Aorta (tissue), 5 donors: ENCODE measurements around the gene PDE10A. TPM values are rescaled to one million over a fixed set of nuclear protein-coding genes. Genes with fewer than 3 reads are reported as not detected.
"Not testable (repeated sequence)": the region's sequence is repeated elsewhere in the genome, so short reads cannot be mapped to it uniquely, and the experiment has no call there.

Experiments
- ATAC-seq: fragments of 200-7000 bp; cut with Tn5 transposase; one replicate; pipeline ENCODE4 v1.9.1; 2022; ENCODE audit warnings: moderate library complexity; ENCODE audit not compliant: low FRiP score
- DNase-seq, 2 donors: peaks; one replicate each; pipeline ENCODE4 v3.0.0-alpha.2; 2020
- H3K27ac ChIP-seq, 2 donors: one replicate each; pipeline ENCODE4 v1.5.1; 2013; ENCODE audit warnings: low read length in 2 of 2, mild to moderate bottlenecking in 2 of 2, moderate library complexity in 2 of 2, control low read depth in 1 of 2, inconsistent platforms in 1 of 2, low read depth in 1 of 2
- H3K27me3 ChIP-seq, 2 donors: one replicate each; pipeline ENCODE4 v1.6.1; 2013; ENCODE audit warnings: control low read depth in 1 of 2, low read length in 1 of 2, mild to moderate bottlenecking in 1 of 2, moderate library complexity in 1 of 2; ENCODE audit not compliant: insufficient read depth in 2 of 2, control insufficient read depth in 1 of 2
- H3K36me3 ChIP-seq, 2 donors: one replicate each; pipeline ENCODE4 v1.6.1; 2013; ENCODE audit warnings: control low read depth in 1 of 2, low read length in 1 of 2, mild to moderate bottlenecking in 1 of 2; ENCODE audit not compliant: insufficient read depth in 2 of 2, control insufficient read depth in 1 of 2
- H3K4me1 ChIP-seq, 2 donors: one replicate each; pipeline ENCODE4 v1.6.1; 2013; ENCODE audit warnings: low read length in 2 of 2, control low read depth in 1 of 2, mild to moderate bottlenecking in 1 of 2, moderate library complexity in 1 of 2; ENCODE audit not compliant: insufficient read depth in 2 of 2, control insufficient read depth in 1 of 2
- H3K4me3 ChIP-seq, 2 donors: one replicate each; pipeline ENCODE4 v1.5.1; 2013; ENCODE audit warnings: low read length in 2 of 2, control low read depth in 1 of 2, mild to moderate bottlenecking in 1 of 2
- H3K9me3 ChIP-seq: one replicate; pipeline ENCODE4 v1.6.1; 2013; ENCODE audit warnings: mild to moderate bottlenecking, low read length; ENCODE audit not compliant: control insufficient read depth
- WGBS, 2 donors: extraction: QIAGEN DNeasy Blood & Tissue Kit; methylation state at CpG; one replicate each; pipeline ENCODE4 v1.1.7; 2013; 5-methylcytosine and 5-hydroxymethylcytosine counted together
- intact Hi-C, 2 donors: fragments of 100-400 bp; cut with DNase I; formaldehyde crosslinking; loops; one replicate each; pipeline versions ENCODE4 v1.14.2 to v1.15.0; 2022
- polyA plus RNA-seq, 2 donors: library from polyadenylated mRNA; stranded (reverse); fragments of 200-250 nt; gene quantifications; one replicate each; pipeline ENCODE4 v1.2.3, GENCODE V29; 2013
- total RNA-seq, 2 donors: library from RNA; stranded (reverse); fragmentation: NEBNext Ultra II Directional; extraction: Animal tissue kit (Norgen Biotek cat#: 25700); gene quantifications; one replicate each; pipeline ENCODE4 v1.2.1, GENCODE V29; 2021
- donor health status: healthy with polysubstance abuse.
- donor health status: Bipolar disorder and iron deficiency.
- donor health status: DM: no; HTN: no; CAD: no.
- donor health status: DM: no; HTN: no; CAD: no.
- donor health status: DM: yes; HTN: yes; CAD: no.

PDE10A gene
- total and polyA plus RNA-seq, 4 donors, result 0.75 to 17.1 (median 6.2) TPM

GRCh38 chr6:165602291-165602690 is 60.8 kb downstream of the PDE10A start:
- Histone ChIP-seq H3K4me1 (no peaks in the 10 kb centered on the region), H3K36me3 (no peaks in the 10 kb centered on the region), H3K27ac (no peak overlapping the region), H3K27me3 (no peaks in the 10 kb centered on the region), H3K9me3 (no peaks in the 10 kb centered on the region), H3K4me3 (no peak overlapping the region)
- DNase-seq (no peak), ATAC-seq (no peak)
- intact Hi-C loops, result no loop called here
- 96 to 97% methylated on average over 6 of the region's 6 CpGs for WGBS, 2 donors

- Histone ChIP-seq H3K4me1 (no peaks in the 10 kb centered on the region), H3K36me3 (no peaks in the 10 kb centered on the region), H3K27ac (no peak overlapping the region), H3K9me3 (no peaks in the 10 kb centered on the region), H3K4me3 (no peak overlapping the region), H3K27me3 (no peaks in the 10 kb centered on the region)
- 72 to 80% methylated on average over 4 of the region's 4 CpGs for WGBS, 2 donors
- intact Hi-C loops, result no loop called here
- no peak for ATAC-seq
- DNase-seq, result no peak
Observed at GRCh38 chr6:165600606-165601005, 62.4 kb downstream of the PDE10A start.

DNA sequence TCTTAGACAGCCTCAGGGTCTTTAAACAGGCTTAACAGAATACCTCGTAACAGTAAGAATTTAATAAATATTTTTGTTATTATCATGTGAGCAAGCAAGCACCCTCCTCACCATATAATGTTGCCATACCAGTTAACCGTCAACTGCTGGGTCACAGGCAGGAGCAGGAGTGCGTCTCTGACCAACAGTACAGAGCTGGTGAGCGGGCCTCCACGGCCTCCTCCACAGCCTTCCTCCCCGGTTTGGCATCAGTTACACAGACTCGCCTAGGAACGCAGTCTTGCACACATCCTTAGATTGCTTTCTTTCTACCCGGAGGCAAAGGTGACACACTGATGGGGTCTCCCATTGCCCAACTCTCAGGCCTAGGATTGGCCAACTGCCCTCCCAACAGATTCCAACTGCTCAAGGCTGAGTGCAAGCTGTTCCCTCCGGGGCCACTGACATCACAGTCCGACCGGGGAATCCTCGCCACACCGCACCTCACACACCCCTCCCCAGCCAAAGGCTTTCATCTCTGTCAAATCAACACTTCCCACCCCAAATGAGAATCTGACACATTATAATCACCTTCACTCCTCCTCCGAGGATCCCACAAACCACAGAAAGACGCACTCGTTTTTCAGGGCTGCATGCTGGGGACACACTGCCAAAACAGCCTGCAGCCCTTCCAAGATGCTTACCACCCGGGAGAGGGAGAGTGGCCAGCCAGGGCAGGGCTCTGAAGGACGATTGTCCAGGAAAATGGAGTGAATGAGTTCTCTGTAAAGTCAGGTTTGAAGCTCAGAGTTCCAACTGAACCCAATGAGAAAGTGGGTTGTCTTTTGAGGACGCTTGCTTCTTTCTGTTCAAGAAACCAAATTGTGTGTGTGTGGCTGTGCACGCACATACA is 63.2 kb downstream of the PDE10A start:
- DNase-seq, result no peak
- no peaks in the 10 kb centered on the region for H3K36me3 ChIP-seq
- intact Hi-C loops, result no loop called here
- H3K9me3 ChIP-seq, result no peaks in the 10 kb centered on the region
- H3K27ac ChIP-seq, result no peak overlapping the region
- no peaks in the 10 kb centered on the region for H3K27me3 ChIP-seq
- no peak for ATAC-seq
- H3K4me1 ChIP-seq, result no peaks in the 10 kb centered on the region
- H3K4me3 ChIP-seq, result no peak overlapping the region
- WGBS, 2 donors, result 86% methylated on average over 21 of the region's 21 CpGs

DNA sequence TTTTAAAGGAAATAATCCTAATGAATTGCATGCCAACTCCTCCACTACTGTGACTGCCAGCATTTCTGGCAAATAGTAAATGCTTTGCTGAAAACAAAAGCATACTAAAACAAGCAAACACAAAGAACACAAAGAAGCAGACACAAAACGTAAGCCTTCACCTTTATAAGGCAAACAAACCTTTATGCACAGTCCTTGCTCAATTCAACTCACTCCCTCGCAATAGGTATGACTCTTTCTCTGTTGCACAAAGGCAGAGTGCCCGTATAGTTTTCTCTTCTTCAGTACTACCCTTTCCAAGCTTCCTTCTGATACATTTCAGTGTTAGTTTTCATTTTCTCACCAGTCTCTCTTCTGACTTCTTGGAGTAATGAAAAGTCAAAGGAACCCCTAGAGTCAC is 63.9 kb downstream of the PDE10A start:
- Histone ChIP-seq H3K27me3 (no peaks in the 10 kb centered on the region), H3K36me3 (no peaks in the 10 kb centered on the region), H3K27ac (no peak overlapping the region), H3K4me3 (no peak overlapping the region), H3K4me1 (no peaks in the 10 kb centered on the region), H3K9me3 (no peaks in the 10 kb centered on the region)
- DNase-seq (no peak), ATAC-seq (no peak)
- intact Hi-C loops, result no loop called here
- WGBS, 2 donors, result 87 to 90% methylated on average over 3 of the region's 3 CpGs

- no peak for ATAC-seq
- no peaks in the 10 kb centered on the region for H3K36me3 ChIP-seq
- H3K27me3 ChIP-seq, result no peaks in the 10 kb centered on the region
- H3K9me3 ChIP-seq, result no peaks in the 10 kb centered on the region
- H3K27ac ChIP-seq, result no peak overlapping the region
- H3K4me3 ChIP-seq, result no peak overlapping the region
- DNase-seq, result no peak
- H3K4me1 ChIP-seq, result no peaks in the 10 kb centered on the region
- intact Hi-C loops, result no loop called here
- 91 to 93% methylated on average over 3 of the region's 3 CpGs for WGBS, 2 donors
Observed at GRCh38 chr6:165597821-165598220, 65.2 kb downstream of the PDE10A start.

DNA sequence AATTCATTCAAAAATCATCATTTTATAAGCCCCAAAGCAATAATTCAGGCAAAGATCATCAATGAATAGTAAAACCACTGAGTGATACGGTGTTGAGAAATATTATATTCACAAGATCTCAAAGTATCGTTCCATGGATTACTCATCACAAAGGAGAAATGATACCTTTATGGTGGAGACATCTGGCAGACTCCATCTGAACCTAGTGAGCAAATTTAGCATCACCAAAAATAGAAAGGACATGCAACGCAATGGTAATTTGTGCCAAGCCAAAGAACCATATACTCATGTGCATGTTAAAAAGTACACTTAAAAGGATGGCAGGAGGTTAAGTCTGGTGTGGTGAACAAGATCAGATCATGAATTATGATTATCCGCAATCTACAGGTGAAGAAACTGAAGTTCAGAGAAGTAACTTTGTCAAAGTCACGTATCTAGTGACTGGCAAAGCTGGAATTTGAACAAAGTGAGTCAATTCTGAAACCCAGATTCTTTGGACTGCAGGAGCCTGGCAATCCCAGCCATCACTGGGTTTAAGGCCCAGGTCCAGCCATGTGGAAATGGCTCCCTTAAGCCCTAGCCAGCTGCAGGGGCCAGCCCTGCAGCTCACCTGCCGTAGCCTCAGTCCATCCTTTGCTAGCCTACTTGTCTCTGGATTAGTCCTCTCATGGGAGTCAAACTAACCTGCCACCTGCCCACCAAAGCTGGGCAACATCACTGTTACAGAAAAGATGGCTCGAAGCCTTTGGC is 68.3 kb downstream of the PDE10A start:
- WGBS, 2 donors, result 74 to 75% methylated on average over 7 of the region's 7 CpGs
- H3K4me1 ChIP-seq, result no peaks in the 10 kb centered on the region
- no peaks in the 10 kb centered on the region for H3K36me3 ChIP-seq
- DNase-seq (no peak), ATAC-seq (no peak)
- H3K27ac ChIP-seq, result no peak overlapping the region
- no peaks in the 10 kb centered on the region for H3K9me3 ChIP-seq
- intact Hi-C loops, result no loop called here
- no peak overlapping the region for H3K4me3 ChIP-seq
- no peaks in the 10 kb centered on the region for H3K27me3 ChIP-seq

GRCh38 chr6:165592947-165593346 is 70.1 kb downstream of the PDE10A start:
- H3K27me3 ChIP-seq, DNase-seq, H3K4me1 ChIP-seq, H3K36me3 ChIP-seq, H3K27ac ChIP-seq, H3K9me3 ChIP-seq, ATAC-seq, intact Hi-C loops, H3K4me3 ChIP-seq: not testable (repeated sequence)
- WGBS, 2 donors, result 96 to 100% methylated on average over 4 of the region's 4 CpGs

- no peaks in the 10 kb centered on the region for H3K4me1 ChIP-seq
- intact Hi-C loops, result no loop called here
- H3K9me3 ChIP-seq, result peaks cover 2% of the 10 kb centered on the region
- no peak for ATAC-seq
- H3K36me3 ChIP-seq, result no peaks in the 10 kb centered on the region
- no peak for DNase-seq
- H3K27me3 ChIP-seq, result no peaks in the 10 kb centered on the region
- WGBS, 2 donors, result 90 to 92% methylated on average over 1 of the region's 1 CpG
- H3K4me3 ChIP-seq, result no peak overlapping the region
- H3K27ac ChIP-seq, result no peak overlapping the region
Observed at GRCh38 chr6:165588515-165588914, 74.5 kb downstream of the PDE10A start.

- peaks cover 2% of the 10 kb centered on the region for H3K9me3 ChIP-seq
- no peak overlapping the region for H3K27ac ChIP-seq
- H3K4me1 ChIP-seq, result no peaks in the 10 kb centered on the region
- intact Hi-C loops, result no loop called here
- no peak for DNase-seq
- H3K4me3 ChIP-seq, result no peak overlapping the region
- no peak for ATAC-seq
- 95 to 97% methylated on average over 5 of the region's 5 CpGs for WGBS, 2 donors
- H3K36me3 ChIP-seq, result no peaks in the 10 kb centered on the region
- no peaks in the 10 kb centered on the region for H3K27me3 ChIP-seq
Observed at GRCh38 chr6:165587206-165587605, 75.8 kb downstream of the PDE10A start.
